ENCODE results near the gene FLVCR2. TPM values are rescaled to one million over a fixed set of nuclear protein-coding genes. Genes with fewer than 3 reads are reported as not detected.
A peak's percentile ranks its signal among the peaks of the same experiment; 100 is the strongest.
"Not testable (repeated sequence)": the region's sequence is repeated elsewhere in the genome, so short reads cannot be mapped to it uniquely, and the experiment has no call there.

Gene FLVCR2
- total RNA-seq, 4 donors from 2014 or later: 5.1 to 65.5 (median 14.5) TPM

DNA sequence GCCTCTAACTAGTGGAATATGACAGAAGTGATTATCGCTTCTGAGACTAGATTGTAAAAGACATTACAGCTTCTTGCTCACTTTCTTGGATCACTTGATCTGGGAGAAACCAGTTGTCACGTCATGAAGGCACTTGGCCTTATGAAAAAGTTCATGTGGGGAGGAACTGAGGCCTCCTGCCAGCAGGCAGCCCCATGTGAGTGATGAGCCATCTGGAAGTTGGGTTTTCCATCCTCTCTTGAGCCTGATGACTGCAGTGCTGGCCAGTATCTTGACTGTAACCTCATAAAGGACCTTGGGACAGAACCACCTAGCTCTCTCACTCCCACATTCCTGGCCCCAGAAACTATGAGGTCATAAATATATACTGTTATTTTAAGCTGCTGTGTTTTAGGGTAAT, 110.6 kb downstream of the FLVCR2 start:
- H3K27ac ChIP-seq: no peak overlapping the region
- DNase-seq: peak; percentile 11 to 51
- peaks cover 2 to 20% of the 10 kb centered on the region in 2 donors for H3K36me3 ChIP-seq
- no peaks in the 10 kb centered on the region for H3K9me3 ChIP-seq
- intact Hi-C loops (cut with DNase I; ENCODE audit: low total_unique reads) (no loop called here), in situ Hi-C loops (cut with MboI; ENCODE audit: low sequenced_read_pairs in 4 of 4) (no loop called here)
- no peaks in the 10 kb centered on the region for H3K4me1 ChIP-seq
- no peak overlapping the region for H3K4me3 ChIP-seq
- peak; percentile 52 to 61 for ATAC-seq
- no peaks in the 10 kb centered on the region for H3K27me3 ChIP-seq
- TF ChIP-seq, protein P1, sequence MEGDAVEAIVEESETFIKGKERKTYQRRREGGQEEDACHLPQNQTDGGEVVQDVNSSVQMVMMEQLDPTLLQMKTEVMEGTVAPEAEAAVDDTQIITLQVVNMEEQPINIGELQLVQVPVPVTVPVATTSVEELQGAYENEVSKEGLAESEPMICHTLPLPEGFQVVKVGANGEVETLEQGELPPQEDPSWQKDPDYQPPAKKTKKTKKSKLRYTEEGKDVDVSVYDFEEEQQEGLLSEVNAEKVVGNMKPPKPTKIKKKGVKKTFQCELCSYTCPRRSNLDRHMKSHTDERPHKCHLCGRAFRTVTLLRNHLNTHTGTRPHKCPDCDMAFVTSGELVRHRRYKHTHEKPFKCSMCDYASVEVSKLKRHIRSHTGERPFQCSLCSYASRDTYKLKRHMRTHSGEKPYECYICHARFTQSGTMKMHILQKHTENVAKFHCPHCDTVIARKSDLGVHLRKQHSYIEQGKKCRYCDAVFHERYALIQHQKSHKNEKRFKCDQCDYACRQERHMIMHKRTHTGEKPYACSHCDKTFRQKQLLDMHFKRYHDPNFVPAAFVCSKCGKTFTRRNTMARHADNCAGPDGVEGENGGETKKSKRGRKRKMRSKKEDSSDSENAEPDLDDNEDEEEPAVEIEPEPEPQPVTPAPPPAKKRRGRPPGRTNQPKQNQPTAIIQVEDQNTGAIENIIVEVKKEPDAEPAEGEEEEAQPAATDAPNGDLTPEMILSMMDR (IDR thresholded peaks at IDR 0.05 in 4 of 5, conservative IDR thresholded peaks at IDR 0.05 in 1 of 5): no peak
- TF ChIP-seq POLR2A (IDR thresholded peaks at IDR 0.05): no peak

DNA sequence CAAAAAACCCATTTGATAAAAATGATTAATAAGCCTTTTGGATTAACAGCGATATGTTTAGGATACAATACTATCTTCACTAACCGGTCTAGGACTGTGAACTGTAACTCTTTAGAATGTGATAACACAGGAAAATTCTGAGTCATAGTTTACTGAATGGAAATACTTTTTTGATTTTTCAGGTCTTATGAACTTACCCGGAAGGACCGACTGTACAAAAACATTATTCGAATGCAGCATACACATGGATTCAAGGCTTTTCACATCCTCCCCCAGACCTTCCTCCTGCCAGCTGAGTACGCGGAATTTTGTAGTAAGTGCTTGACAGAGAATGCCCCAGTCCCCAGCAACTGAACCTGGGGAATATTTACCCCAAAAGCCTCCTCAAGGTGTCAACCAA, 111.6 kb downstream of the FLVCR2 start:
- TF ChIP-seq, protein P1 (IDR thresholded peaks at IDR 0.05 in 4 of 5, conservative IDR thresholded peaks at IDR 0.05 in 1 of 5): no peak
- no peak for TF ChIP-seq POLR2A (IDR thresholded peaks at IDR 0.05)
- Histone ChIP-seq H3K4me1 (no peaks in the 10 kb centered on the region), H3K27ac (no peak overlapping the region), H3K4me3 (no peak overlapping the region), H3K27me3 (no peaks in the 10 kb centered on the region), H3K36me3 (peaks cover 2 to 18% of the 10 kb centered on the region in 2 donors), H3K9me3 (no peaks in the 10 kb centered on the region)
- ATAC-seq (no peak), DNase-seq (no peak)
- intact Hi-C loops (cut with DNase I; ENCODE audit: low total_unique reads): no loop called here
- in situ Hi-C loops (cut with MboI; ENCODE audit: low sequenced_read_pairs in 4 of 4): no loop called here

DNA sequence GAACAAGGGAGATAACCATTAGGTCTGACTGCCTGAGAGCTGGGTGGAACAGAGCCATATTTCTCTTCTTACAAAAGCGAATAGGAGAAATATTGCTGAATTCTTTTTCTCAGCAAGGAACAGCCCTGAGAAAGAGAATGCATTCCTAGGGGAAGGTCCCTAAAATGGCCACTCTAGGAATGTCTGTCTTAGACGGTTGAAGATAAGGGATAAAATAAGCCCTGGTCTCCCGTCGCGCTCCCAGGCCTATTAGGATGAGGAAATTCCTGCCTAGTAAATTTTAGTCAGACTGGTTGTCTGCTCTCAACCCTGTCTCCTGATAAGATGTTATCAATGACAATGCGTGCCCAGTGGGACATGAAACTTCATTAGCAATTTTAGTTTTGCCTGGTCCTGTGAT, 116.6 kb downstream of the FLVCR2 start:
- ATAC-seq; H3K4me1 ChIP-seq; intact Hi-C loops (cut with DNase I; ENCODE audit: low total_unique reads); H3K4me3 ChIP-seq; in situ Hi-C loops (cut with MboI; ENCODE audit: low sequenced_read_pairs in 4 of 4); H3K27me3 ChIP-seq; DNase-seq; H3K27ac ChIP-seq; H3K9me3 ChIP-seq: not testable (repeated sequence)
- H3K36me3 ChIP-seq: peaks cover 2 to 21% of the 10 kb centered on the region in 2 donors

DNA sequence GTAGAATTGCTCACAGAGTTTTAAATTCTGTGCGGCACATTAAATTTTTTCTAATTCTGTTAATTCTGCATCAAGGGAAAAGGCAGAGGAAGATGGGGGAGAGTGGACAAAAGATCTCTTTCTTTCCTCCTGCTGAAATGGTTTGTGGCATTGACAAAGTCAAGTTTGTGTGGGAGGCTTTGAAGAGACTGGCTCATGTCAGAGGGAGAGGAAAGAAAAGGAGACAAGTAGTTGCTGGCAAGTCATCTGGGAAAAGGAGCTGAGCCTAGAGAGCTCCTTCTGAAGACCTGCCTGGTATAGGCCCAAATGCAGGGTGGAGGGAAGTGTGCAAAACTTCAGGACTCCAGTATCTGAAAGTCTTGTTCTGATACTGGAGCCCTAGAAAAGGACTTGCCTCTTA, 119.0 kb downstream of the FLVCR2 start:
- intact Hi-C loops (cut with DNase I; ENCODE audit: low total_unique reads): no loop called here

More for the DNA sequence above, 119.0 kb downstream of the FLVCR2 start:
- no peak overlapping the region for H3K27ac ChIP-seq
- DNase-seq (no peak), ATAC-seq (no peak)
- in situ Hi-C loops (cut with MboI; ENCODE audit: low sequenced_read_pairs in 4 of 4): no loop called here
- TF ChIP-seq, protein P1 (IDR thresholded peaks at IDR 0.05 in 4 of 5, conservative IDR thresholded peaks at IDR 0.05 in 1 of 5): no peak
- TF ChIP-seq POLR2A (IDR thresholded peaks at IDR 0.05): no peak
- no peaks in the 10 kb centered on the region for H3K27me3 ChIP-seq
- H3K4me3 ChIP-seq: no peak overlapping the region
- peaks cover 0 to 3% of the 10 kb centered on the region in 2 donors for H3K4me1 ChIP-seq
- no peaks in the 10 kb centered on the region for H3K9me3 ChIP-seq
- peaks cover 0 to 4% of the 10 kb centered on the region in 2 donors for H3K36me3 ChIP-seq

Other genes starting within 250 kb of the FLVCR2 start
- gene JDP2, start 150.6 kb upstream of the FLVCR2 start, total RNA-seq: 10 to 100 TPM; 17.3 to 80.2 (median 31.7) TPM
- 1 to 10 TPM in 2 of 4 donors, under 1 TPM in 2; 0.36 to 5.2 (median 1.1) TPM for gene BATF, start 56.2 kb upstream of the FLVCR2 start, total RNA-seq
- gene ERG28, start 82.3 kb downstream of the FLVCR2 start, total RNA-seq: 1 to 10 TPM; 3.7 to 6.4 (median 4.7) TPM
- gene TTLL5, start 82.6 kb downstream of the FLVCR2 start, total RNA-seq: 10 to 100 TPM in 3 of 4 donors, 1 to 10 TPM in 1; 9.1 to 36.0 (median 16.4) TPM

Data from gastrocnemius medialis (tissue), 4 donors.